Thoracic aorta endothelial cell (primary cell): Measurements from ENCODE around the gene CMTM2. TPM values are rescaled to one million over a fixed set of nuclear protein-coding genes. Genes with fewer than 3 reads are reported as not detected.

Source experiments
- small RNA-seq: library from RNA; depleted of rRNA; stranded (forward); fragments of <200 nt; gene quantifications from one replicate; pipeline ENCODE3, GENCODE V24; 2012
- total RNA-seq: library from RNA; depleted of rRNA; stranded (reverse); fragments of >200 nt; gene quantifications from 2 replicates; pipeline ENCODE4 v1.2.3, GENCODE V29; 2012

The CMTM2 gene, protein sequence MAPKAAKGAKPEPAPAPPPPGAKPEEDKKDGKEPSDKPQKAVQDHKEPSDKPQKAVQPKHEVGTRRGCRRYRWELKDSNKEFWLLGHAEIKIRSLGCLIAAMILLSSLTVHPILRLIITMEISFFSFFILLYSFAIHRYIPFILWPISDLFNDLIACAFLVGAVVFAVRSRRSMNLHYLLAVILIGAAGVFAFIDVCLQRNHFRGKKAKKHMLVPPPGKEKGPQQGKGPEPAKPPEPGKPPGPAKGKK
- not detected in 2 replicates for total RNA-seq

DNA sequence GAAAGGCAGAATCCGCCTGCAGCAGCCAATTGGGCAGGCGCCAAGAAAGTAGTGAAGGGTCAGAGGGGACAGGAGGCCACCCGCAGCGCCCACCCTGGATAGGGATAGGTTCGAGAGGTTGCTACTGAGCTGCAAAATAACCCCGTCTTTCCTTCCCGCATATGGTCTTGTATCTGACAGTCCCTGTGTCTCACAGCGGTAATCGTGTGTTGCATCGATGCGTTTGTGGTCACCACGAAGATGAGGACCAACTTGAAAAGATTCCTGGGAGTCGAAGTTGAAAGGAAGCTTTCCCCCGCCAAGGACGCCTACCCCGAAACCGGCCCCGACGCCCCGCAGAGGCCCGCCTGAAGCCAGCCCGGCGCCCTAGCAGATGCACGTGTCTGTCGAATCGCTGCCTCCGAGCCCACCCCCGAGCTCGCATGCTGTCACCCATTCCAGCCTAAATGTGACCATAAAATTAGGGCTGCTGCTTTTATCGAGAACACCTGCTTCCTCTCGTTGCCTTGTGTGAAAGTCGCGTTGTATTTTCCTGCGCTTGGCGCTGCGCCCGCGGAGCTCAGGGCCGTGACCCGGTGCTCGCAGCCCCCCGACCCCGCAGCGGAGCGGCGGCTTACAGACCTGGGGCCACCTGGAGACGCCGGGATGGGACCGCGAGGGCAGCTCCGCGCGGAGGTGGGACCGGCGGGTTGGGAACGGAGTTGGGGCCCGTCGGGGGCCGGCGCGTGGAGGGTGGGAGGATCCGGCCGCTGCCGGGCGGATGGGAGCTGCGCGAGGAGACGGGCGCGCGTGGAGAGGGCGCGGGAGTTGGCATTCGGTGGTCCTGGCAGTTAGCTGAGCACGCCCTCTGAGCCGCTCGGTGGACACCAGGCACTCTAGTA, at the start of gene CMTM2:
TSS of gene CMTM2 (plus strand) at position 813 of the 881 bp plus-strand sequence. CDS start 145 bp downstream, outside the sequence.

DNA sequence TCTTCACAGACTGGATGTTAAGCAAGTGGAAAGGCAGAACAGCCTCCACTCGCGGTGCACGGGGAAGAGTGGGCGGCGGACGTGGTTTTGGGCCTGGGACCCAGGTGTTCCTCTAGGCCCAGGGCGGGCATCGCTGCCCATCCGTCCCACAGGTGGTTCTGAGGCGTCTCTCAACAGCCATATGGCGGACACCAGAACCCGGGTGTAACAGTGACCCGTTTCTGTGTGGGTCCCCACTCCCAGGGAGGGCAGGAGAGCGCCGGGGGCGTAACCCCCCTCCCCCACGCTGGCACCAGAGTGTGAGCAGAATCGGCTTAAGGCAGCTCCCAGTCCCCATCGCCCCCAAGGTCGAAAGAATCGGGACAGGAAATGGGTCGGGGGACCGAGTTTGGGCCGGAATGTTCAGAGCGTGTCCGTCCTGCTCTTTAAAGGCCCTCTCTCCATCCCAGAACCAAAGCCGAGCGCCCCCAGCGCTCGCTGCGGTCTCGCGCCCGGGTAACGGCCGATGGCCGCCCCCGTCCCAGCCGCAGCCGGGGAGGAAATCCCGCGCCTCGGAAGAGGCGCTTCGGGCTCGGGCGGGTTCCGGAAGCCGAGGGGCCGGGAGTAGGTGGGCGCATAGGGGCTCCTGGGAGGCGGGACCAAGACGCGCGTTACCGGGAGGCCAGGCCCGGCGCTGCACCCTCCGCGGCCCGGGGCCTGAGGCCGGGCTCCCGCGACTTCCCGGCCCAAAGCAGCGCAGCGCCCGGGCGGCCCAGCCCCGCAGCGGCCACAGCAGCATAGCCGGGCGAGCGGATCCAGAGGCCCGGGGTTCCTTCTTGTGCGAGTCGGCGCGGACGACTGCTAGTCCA, 29.8 kb upstream of the CMTM2 start, which contains the start of gene TK2:
TSS of gene TK2 (minus strand) at position 839 of the 848 bp plus-strand sequence. CDS start at position 778, 61 bp downstream.

DNA sequence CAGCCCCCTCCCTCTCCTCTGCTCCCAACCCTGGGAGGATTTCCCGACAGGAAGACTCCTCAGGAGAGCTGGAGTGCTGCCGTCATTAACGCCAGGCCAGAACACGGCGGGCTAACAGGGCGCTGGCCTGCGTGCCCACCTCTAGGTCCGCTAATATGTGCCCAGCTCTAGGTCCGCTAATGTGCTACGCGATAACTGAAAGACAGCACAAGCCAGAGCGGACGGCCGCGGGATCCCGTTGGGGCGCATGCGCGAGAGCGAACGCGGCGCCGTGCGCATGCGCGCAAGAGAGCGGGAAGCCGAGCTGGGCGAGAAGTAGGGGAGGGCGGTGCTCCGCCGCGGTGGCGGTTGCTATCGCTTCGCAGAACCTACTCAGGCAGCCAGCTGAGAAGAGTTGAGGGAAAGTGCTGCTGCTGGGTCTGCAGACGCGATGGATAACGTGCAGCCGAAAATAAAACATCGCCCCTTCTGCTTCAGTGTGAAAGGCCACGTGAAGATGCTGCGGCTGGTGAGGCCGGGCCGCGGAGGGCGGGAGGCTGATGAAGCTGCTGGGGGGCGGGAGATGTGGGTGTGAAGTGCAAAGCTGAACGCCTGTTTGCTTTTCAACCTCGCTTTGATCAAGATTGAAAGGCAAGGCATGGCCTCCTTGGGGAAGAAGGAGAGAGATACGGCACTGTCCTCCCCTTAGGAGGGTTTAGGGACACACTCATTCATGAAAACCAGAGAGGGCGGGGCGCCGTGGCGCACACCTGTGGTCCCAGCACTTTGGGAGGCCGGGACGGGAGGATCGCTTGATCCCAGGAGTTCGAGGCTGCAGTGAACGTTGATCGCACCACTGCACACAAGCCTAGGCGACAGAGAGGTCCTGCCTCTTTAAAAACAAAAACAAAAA, 26.7 kb upstream of the CMTM2 start, which contains the start of gene CKLF:
TSS of gene CKLF (plus strand) at position 291 of the 892 bp plus-strand sequence. CDS start at position 431, 140 bp downstream.

DNA sequence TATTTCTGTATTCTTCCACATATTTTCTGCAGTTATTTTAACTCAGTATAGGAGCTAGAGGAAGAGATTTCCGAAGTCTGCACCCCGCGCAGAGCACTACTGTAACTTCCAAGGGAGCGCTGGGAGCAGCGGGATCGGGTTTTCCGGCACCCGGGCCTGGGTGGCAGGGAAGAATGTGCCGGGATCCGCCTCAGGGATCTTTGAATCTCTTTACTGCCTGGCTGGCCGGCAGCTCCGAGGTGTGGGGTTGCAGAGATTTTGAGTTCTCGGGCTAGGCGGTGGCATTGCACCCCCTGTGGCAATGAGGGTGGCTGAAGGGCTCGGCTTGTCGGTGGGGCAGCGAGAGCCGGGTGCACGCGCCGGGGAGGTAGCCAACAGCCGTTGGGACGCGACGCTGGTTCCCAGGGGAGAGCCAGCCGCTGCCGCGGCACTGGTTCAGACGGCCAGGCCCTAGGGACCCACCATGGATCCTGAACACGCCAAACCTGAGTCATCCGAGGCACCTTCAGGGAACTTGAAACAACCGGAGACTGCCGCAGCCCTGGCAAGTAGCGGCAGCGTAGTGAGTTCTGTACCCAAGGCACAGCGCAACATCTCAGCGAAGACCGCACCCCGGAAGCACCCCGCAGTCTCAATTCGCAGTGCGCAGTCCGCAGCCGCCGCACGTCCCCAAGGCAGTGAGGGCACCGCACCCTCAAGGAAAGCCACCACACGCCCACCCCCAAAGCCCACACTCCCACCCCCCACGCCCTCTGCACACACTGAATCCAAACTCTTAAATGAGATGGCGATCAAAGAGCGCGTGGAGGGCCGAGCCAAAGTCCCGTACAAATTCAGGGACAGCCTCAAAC, 13.0 kb upstream of the CMTM2 start, which contains the start of gene CMTM1:
TSS of gene CMTM1 (plus strand) at position 389 of the 851 bp plus-strand sequence. CDS start at position 464, 75 bp downstream.

DNA sequence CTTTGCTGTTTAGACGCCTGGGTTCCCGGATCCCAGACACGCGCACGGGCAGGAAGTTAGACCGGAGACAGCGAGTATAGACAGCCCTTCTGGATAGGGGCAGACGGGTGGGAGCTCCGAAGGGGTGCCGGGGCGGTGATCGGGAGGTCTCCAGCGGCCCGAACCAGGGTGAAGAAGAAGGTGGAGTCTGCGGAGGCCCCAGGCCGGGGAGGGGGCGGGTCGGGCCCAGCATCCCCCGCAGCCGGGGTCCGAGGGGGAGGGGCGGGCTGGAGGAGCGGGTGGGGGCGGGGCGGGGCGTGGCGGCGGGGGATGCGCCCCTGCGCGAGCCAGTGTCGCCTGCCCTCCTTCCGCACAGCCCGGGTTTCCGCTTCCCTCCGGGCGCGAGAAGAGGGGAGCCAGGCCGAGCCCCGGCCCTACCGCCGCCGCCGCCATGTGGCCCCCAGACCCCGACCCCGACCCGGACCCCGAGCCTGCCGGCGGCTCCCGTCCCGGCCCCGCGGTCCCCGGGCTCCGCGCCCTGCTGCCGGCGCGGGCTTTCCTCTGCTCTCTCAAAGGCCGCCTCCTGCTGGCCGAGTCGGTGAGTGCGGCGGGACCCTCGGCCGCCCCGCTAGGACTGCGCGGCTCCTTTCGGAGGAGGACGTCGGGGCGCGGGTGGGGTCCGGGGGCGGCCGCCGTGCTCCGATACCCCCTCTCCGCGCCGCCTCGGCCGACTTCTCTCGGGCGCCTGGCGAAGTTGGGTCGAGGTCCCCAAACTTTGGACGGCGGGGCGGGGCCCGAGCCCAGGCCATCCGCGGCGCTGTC, 25.3 kb downstream of the CMTM2 start, which contains the start of gene CMTM3:
TSS of gene CMTM3 (plus strand) at position 329 of the 801 bp plus-strand sequence. CDS start at position 431, 102 bp downstream.

Small RNA genes within 50 kb of the gene (small RNA-seq; reads per million reads assigned to genes)
- not detected for gene CKLF-CMTM1

Other genes starting within 250 kb of the CMTM2 start
- 787 and 817 TPM in 2 replicates for gene CDH5, start 212.8 kb upstream of the CMTM2 start, total RNA-seq
- gene BEAN1, start 152.2 kb upstream of the CMTM2 start, total RNA-seq = not detected in 2 replicates
- 22.0 and 28.5 TPM in 2 replicates for gene TK2, start 29.3 kb upstream of the CMTM2 start, total RNA-seq
- gene CKLF, start 26.9 kb upstream of the CMTM2 start, total RNA-seq = 70.6 and 74.2 TPM in 2 replicates
- gene CMTM1, start 13.0 kb upstream of the CMTM2 start, total RNA-seq = 2.4 and 3.3 TPM in 2 replicates
- 23.1 and 35.4 TPM in 2 replicates for gene CMTM3, start 25.2 kb downstream of the CMTM2 start, total RNA-seq
- 12.5 and 16.2 TPM in 2 replicates for gene CMTM4, start 117.3 kb downstream of the CMTM2 start, total RNA-seq
- gene DYNC1LI2, start 172.1 kb downstream of the CMTM2 start, total RNA-seq = 159 and 191 TPM in 2 replicates
- gene TERB1, start 222.1 kb downstream of the CMTM2 start, total RNA-seq = 0.22 TPM in 1 of 2 replicates, not detected in the other